Upper lobe of left lung (tissue), 4 donors: ENCODE results near the gene JAKMIP2.

Experiments
- POLR2AphosphoS5 ChIP-seq, 2 donors: sonication (generic); formaldehyde crosslinking; IDR thresholded peaks; one replicate each; pipeline ENCODE4 v1.5.1; 2017; ENCODE audit warnings: antibody characterized with exemption in 2 of 2
- TF ChIP-seq, protein P1 (sequence below), 6 experiments: fragments of 450-650 bp in 4 of 6; fragments of 200-600 bp in 2 of 6; sonication (generic) in 2 of 6; IDR thresholded peaks; one replicate each; pipeline ENCODE4 v1.5.1; 2016 to 2019; ENCODE audit warnings: antibody characterized with exemption in 6 of 6

- TF ChIP-seq, protein P1, sequence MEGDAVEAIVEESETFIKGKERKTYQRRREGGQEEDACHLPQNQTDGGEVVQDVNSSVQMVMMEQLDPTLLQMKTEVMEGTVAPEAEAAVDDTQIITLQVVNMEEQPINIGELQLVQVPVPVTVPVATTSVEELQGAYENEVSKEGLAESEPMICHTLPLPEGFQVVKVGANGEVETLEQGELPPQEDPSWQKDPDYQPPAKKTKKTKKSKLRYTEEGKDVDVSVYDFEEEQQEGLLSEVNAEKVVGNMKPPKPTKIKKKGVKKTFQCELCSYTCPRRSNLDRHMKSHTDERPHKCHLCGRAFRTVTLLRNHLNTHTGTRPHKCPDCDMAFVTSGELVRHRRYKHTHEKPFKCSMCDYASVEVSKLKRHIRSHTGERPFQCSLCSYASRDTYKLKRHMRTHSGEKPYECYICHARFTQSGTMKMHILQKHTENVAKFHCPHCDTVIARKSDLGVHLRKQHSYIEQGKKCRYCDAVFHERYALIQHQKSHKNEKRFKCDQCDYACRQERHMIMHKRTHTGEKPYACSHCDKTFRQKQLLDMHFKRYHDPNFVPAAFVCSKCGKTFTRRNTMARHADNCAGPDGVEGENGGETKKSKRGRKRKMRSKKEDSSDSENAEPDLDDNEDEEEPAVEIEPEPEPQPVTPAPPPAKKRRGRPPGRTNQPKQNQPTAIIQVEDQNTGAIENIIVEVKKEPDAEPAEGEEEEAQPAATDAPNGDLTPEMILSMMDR (IDR thresholded peaks at IDR 0.05) = no peak
- TF ChIP-seq POLR2AphosphoS5 (IDR thresholded peaks at IDR 0.05) = no peak
These were observed 163.1 kb downstream of the JAKMIP2 start for GRCh38 chr5:147619281-147619878.
